Gastroesophageal sphincter (tissue), 4 donors: ENCODE measurements around the gene GPR52. TPM values are rescaled to one million over a fixed set of nuclear protein-coding genes. Genes with fewer than 3 reads are reported as not detected.

Source experiments
- ATAC-seq: fragments of 150-250 bp; one replicate; pipeline ENCODE4 v1.9.1; 2016; ENCODE audit warnings: mild to moderate bottlenecking, moderate library complexity
- H3K27ac ChIP-seq, 4 donors: fragments of 200-600 bp; sonication (generic) in 3 of 4; 1 replicate in 3 of 4; 2 replicates in 1 of 4; pipeline ENCODE4 v1.5.1; 2016 to 2019
- H3K27me3 ChIP-seq: fragments of 200-600 bp; sonication (generic); one replicate; pipeline ENCODE4 v1.5.1; 2019
- H3K36me3 ChIP-seq, 2 donors: fragments of 200-600 bp; sonication (generic); one replicate each; pipeline ENCODE4 v1.5.1; 2019; ENCODE audit warnings: control low read depth in 1 of 2
- H3K4me1 ChIP-seq, 3 donors: fragments of 200-600 bp; sonication (generic); 1 replicate in 2 of 3; 2 replicates in 1 of 3; pipeline ENCODE4 v1.5.1; 2016 to 2019; ENCODE audit warnings: control low read depth in 2 of 3
- H3K4me3 ChIP-seq, 2 donors: fragments of 200-600 bp; sonication (generic); one replicate each; pipeline ENCODE4 v1.5.1; 2019; ENCODE audit warnings: mild to moderate bottlenecking in 1 of 2, moderate library complexity in 1 of 2
- H3K9me3 ChIP-seq, 3 donors: fragments of 200-600 bp; sonication (generic); one replicate each; pipeline ENCODE4 v1.5.1; 2017 to 2019; ENCODE audit warnings: control low read depth in 2 of 3
- CTCF ChIP-seq, 4 experiments: fragments of 200-600 bp in 2 of 4; fragments of 450-650 bp in 2 of 4; sonication (generic) in 1 of 4; IDR thresholded peaks; one replicate each; pipeline ENCODE4 v1.5.1; 2017 to 2019; ENCODE audit warnings: antibody characterized with exemption in 4 of 4, mild to moderate bottlenecking in 2 of 4, moderate library complexity in 2 of 4
- EP300 ChIP-seq: sonication (generic); formaldehyde crosslinking; IDR thresholded peaks from one replicate; pipeline ENCODE4 v1.6.1; 2017; ENCODE audit warnings: antibody characterized with exemption, mild to moderate bottlenecking
- POLR2A ChIP-seq, 2 donors: fragments of 450-650 bp; IDR thresholded peaks; one replicate each; pipeline ENCODE4 v1.6.1; 2017; ENCODE audit warnings: antibody characterized with exemption in 2 of 2, mild to moderate bottlenecking in 2 of 2, moderate library complexity in 1 of 2
- POLR2AphosphoS5 ChIP-seq: sonication (generic); formaldehyde crosslinking; IDR thresholded peaks from one replicate; pipeline ENCODE4 v1.6.1; 2017; ENCODE audit warnings: antibody characterized with exemption
- WGBS, 2 donors: methylation state at CpG; one replicate each; pipeline ENCODE4 v1.1.5; 2018; ENCODE audit warnings: low coverage in 1 of 2; 5-methylcytosine and 5-hydroxymethylcytosine counted together
- total RNA-seq, 4 donors: library from RNA; depleted of rRNA; stranded (reverse); fragments of >200 nt; gene quantifications; one replicate each; pipeline ENCODE4 v1.1.0, GENCODE V29; 2016

Gene GPR52
- total RNA-seq, 4 donors from 2014 or later = 1.0 to 6.7 (median 3.2) TPM; not detected in 1

GRCh38 chr1:174466607-174467006 is 18.8 kb downstream of the GPR52 start:
- Histone ChIP-seq H3K27me3 (no peaks in the 10 kb centered on the region), H3K36me3 (no peaks in the 10 kb centered on the region), H3K27ac (no peak overlapping the region), H3K4me1 (no peaks in the 10 kb centered on the region), H3K4me3 (no peak overlapping the region), H3K9me3 (no peaks in the 10 kb centered on the region)
- TF ChIP-seq CTCF (IDR thresholded peaks at IDR 0.05) (no peak), EP300 (no peak), POLR2AphosphoS5 (no peak), POLR2A (IDR thresholded peaks at IDR 0.05) (no peak)
- 92 to 98% methylated on average over 5 to 6 of the region's 8 CpGs for WGBS, 2 donors
- no peak for ATAC-seq

GRCh38 chr1:174469052-174469451 is 21.3 kb downstream of the GPR52 start:
- Histone ChIP-seq H3K4me3 (no peak overlapping the region), H3K36me3 (no peaks in the 10 kb centered on the region), H3K27ac (no peak overlapping the region), H3K9me3 (no peaks in the 10 kb centered on the region), H3K4me1 (no peaks in the 10 kb centered on the region), H3K27me3 (no peaks in the 10 kb centered on the region)
- WGBS, 2 donors = 60 to 64% methylated on average over 2 of the region's 2 CpGs
- no peak for ATAC-seq
- no peak for TF ChIP-seq EP300

GRCh38 chr1:174469687-174470086 is 21.9 kb downstream of the GPR52 start:
- H3K27me3 ChIP-seq = no peaks in the 10 kb centered on the region
- 7 to 38% methylated on average over 1 of the region's 1 CpG for WGBS, 2 donors
- no peak for ATAC-seq

GRCh38 chr1:174479281-174479680 is 31.5 kb downstream of the GPR52 start:
- no peak for ATAC-seq
- Histone ChIP-seq H3K4me3 (no peak overlapping the region), H3K27me3 (no peaks in the 10 kb centered on the region), H3K36me3 (no peaks in the 10 kb centered on the region), H3K4me1 (no peaks in the 10 kb centered on the region), H3K27ac (no peak overlapping the region), H3K9me3 (no peaks in the 10 kb centered on the region)
- WGBS, 2 donors = 86 to 100% methylated on average over 1 of the region's 1 CpG
- TF ChIP-seq CTCF (IDR thresholded peaks at IDR 0.05) = no peak
- TF ChIP-seq EP300 = no peak
- TF ChIP-seq POLR2AphosphoS5 = no peak
- TF ChIP-seq POLR2A (IDR thresholded peaks at IDR 0.05) = no peak

More at GRCh38 chr1:174469687-174470086, 21.9 kb downstream of the GPR52 start:
- Histone ChIP-seq H3K4me1 (no peaks in the 10 kb centered on the region), H3K4me3 (no peak overlapping the region), H3K9me3 (no peaks in the 10 kb centered on the region), H3K27ac (no peak overlapping the region), H3K36me3 (no peaks in the 10 kb centered on the region)
- TF ChIP-seq POLR2AphosphoS5 = no peak
- TF ChIP-seq CTCF (IDR thresholded peaks at IDR 0.05) = no peak
- TF ChIP-seq POLR2A (IDR thresholded peaks at IDR 0.05) = no peak
- no peak for TF ChIP-seq EP300

- ATAC-seq = no peak
- H3K4me3 ChIP-seq = no peak overlapping the region
- H3K4me1 ChIP-seq = no peaks in the 10 kb centered on the region
- H3K9me3 ChIP-seq = no peaks in the 10 kb centered on the region
- H3K27me3 ChIP-seq = no peaks in the 10 kb centered on the region
- TF ChIP-seq POLR2AphosphoS5 (no peak), CTCF (IDR thresholded peaks at IDR 0.05) (no peak), POLR2A (IDR thresholded peaks at IDR 0.05) (no peak), EP300 (no peak)
- no peaks in the 10 kb centered on the region for H3K36me3 ChIP-seq
- WGBS, 2 donors = 47% methylated on average over 1 of the region's 1 CpG; no CpG with 5 or more reads in 1 of the 2 donors
- no peak overlapping the region for H3K27ac ChIP-seq
Observed at GRCh38 chr1:174480324-174480723, 32.6 kb downstream of the GPR52 start.
